Gastroesophageal sphincter (tissue), 4 donors: ENCODE data around the gene SLC15A3. TPM values are rescaled to one million over a fixed set of nuclear protein-coding genes. Genes with fewer than 3 reads are reported as not detected.

Source experiments
- ATAC-seq: fragments of 150-250 bp; one replicate; pipeline ENCODE4 v1.9.1; 2016; ENCODE audit warnings: mild to moderate bottlenecking, moderate library complexity
- H3K27ac ChIP-seq, 4 donors: fragments of 200-600 bp; sonication (generic) in 3 of 4; 1 replicate in 3 of 4; 2 replicates in 1 of 4; pipeline ENCODE4 v1.5.1; 2016 to 2019
- H3K27me3 ChIP-seq: fragments of 200-600 bp; sonication (generic); one replicate; pipeline ENCODE4 v1.5.1; 2019
- H3K36me3 ChIP-seq, 2 donors: fragments of 200-600 bp; sonication (generic); one replicate each; pipeline ENCODE4 v1.5.1; 2019; ENCODE audit warnings: control low read depth in 1 of 2
- H3K4me1 ChIP-seq, 3 donors: fragments of 200-600 bp; sonication (generic); 1 replicate in 2 of 3; 2 replicates in 1 of 3; pipeline ENCODE4 v1.5.1; 2016 to 2019; ENCODE audit warnings: control low read depth in 2 of 3
- H3K4me3 ChIP-seq, 2 donors: fragments of 200-600 bp; sonication (generic); one replicate each; pipeline ENCODE4 v1.5.1; 2019; ENCODE audit warnings: mild to moderate bottlenecking in 1 of 2, moderate library complexity in 1 of 2
- H3K9me3 ChIP-seq, 3 donors: fragments of 200-600 bp; sonication (generic); one replicate each; pipeline ENCODE4 v1.5.1; 2017 to 2019; ENCODE audit warnings: control low read depth in 2 of 3
- CTCF ChIP-seq, 4 experiments: fragments of 200-600 bp in 2 of 4; fragments of 450-650 bp in 2 of 4; sonication (generic) in 1 of 4; IDR thresholded peaks; one replicate each; pipeline ENCODE4 v1.5.1; 2017 to 2019; ENCODE audit warnings: antibody characterized with exemption in 4 of 4, mild to moderate bottlenecking in 2 of 4, moderate library complexity in 2 of 4
- EP300 ChIP-seq: sonication (generic); formaldehyde crosslinking; IDR thresholded peaks from one replicate; pipeline ENCODE4 v1.6.1; 2017; ENCODE audit warnings: antibody characterized with exemption, mild to moderate bottlenecking
- POLR2A ChIP-seq, 2 donors: fragments of 450-650 bp; IDR thresholded peaks; one replicate each; pipeline ENCODE4 v1.6.1; 2017; ENCODE audit warnings: antibody characterized with exemption in 2 of 2, mild to moderate bottlenecking in 2 of 2, moderate library complexity in 1 of 2
- POLR2AphosphoS5 ChIP-seq: sonication (generic); formaldehyde crosslinking; IDR thresholded peaks from one replicate; pipeline ENCODE4 v1.6.1; 2017; ENCODE audit warnings: antibody characterized with exemption
- WGBS, 2 donors: methylation state at CpG; one replicate each; pipeline ENCODE4 v1.1.5; 2018; ENCODE audit warnings: low coverage in 1 of 2; 5-methylcytosine and 5-hydroxymethylcytosine counted together
- total RNA-seq, 4 donors: library from RNA; depleted of rRNA; stranded (reverse); fragments of >200 nt; gene quantifications; one replicate each; pipeline ENCODE4 v1.1.0, GENCODE V29; 2016

SLC15A3 gene
- total RNA-seq, 4 donors from 2014 or later: 16.7 to 48.4 (median 19.5) TPM

DNA sequence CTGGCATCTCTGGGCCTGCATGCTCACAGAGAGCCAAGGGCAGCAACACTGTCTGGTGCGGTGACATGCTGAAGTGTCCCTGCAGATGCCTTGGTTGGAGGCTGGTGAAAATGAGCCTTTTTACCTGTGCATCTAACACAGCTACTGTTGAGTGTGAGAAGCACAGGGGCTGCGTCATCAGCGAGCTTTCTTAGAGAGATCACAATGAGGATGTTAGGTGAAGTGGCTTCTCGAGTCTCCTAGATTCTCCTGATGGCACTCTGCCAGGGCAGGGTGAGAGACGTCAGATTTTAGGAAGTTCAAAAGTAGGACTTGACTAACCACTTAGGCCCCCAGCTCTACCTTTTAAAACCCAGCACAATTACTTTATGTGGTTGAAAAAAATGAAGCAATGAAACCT, 3.6 kb upstream of the SLC15A3 start:
- Histone ChIP-seq H3K4me3 (no peak overlapping the region), H3K27ac (no peak overlapping the region), H3K9me3 (no peaks in the 10 kb centered on the region), H3K36me3 (no peaks in the 10 kb centered on the region), H3K4me1 (peaks cover 0 to 25% (median 4%) of the 10 kb centered on the region in 3 donors), H3K27me3 (no peaks in the 10 kb centered on the region)
- WGBS, 2 donors: 49% methylated on average over 5 of the region's 5 CpGs; no CpG with 5 or more reads in 1 of the 2 donors
- TF ChIP-seq CTCF (IDR thresholded peaks at IDR 0.05) (no peak), EP300 (no peak), POLR2AphosphoS5 (no peak), POLR2A (IDR thresholded peaks at IDR 0.05) (no peak)
- no peak for ATAC-seq

- Histone ChIP-seq H3K4me3 (no peak overlapping the region), H3K9me3 (no peaks in the 10 kb centered on the region), H3K36me3 (no peaks in the 10 kb centered on the region), H3K4me1 (peaks cover 0 to 36% (median 12%) of the 10 kb centered on the region in 3 donors), H3K27me3 (no peaks in the 10 kb centered on the region), H3K27ac (no peak overlapping the region)
- no peak for ATAC-seq
- TF ChIP-seq POLR2A (IDR thresholded peaks at IDR 0.05) (no peak), POLR2AphosphoS5 (no peak), CTCF (IDR thresholded peaks at IDR 0.05) (no peak), EP300 (no peak)
- 83% methylated on average over 3 of the region's 5 CpGs; no CpG with 5 or more reads in 1 of the 2 donors for WGBS, 2 donors
Measured at GRCh38 chr11:60954421-60954820, 2.4 kb upstream of the SLC15A3 start.

DNA sequence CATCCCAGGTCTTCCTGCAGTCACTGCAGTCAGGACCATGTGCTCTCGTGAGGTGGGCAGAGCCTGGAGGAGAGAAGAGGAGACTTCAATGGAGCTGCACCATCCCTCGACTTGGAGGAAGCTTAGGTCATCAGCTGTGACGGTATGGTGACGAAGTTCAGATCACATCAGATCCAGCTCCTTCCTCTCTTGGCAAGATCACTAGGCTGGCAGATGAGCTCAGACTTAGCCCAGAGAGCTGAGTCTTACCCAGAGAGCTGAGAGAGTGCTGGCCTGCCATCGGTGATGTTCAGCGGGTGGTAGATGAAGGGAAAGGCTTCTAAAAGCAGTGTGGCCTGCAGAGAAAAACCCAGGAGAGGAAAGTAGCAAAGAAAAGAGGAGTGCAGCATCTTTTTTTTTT, 1.8 kb upstream of the SLC15A3 start:
- Histone ChIP-seq H3K4me1 (peaks cover 0 to 42% (median 12%) of the 10 kb centered on the region in 3 donors), H3K27ac (peak overlapping the region in 1 of 4 donors; percentile 88), H3K27me3 (no peaks in the 10 kb centered on the region), H3K4me3 (no peak overlapping the region), H3K9me3 (no peaks in the 10 kb centered on the region), H3K36me3 (no peaks in the 10 kb centered on the region)
- TF ChIP-seq POLR2A (IDR thresholded peaks at IDR 0.05) (no peak), EP300 (no peak), CTCF (IDR thresholded peaks at IDR 0.05) (no peak), POLR2AphosphoS5 (no peak)
- 72 to 84% methylated on average over 2 to 4 of the region's 6 CpGs for WGBS, 2 donors
- ATAC-seq: no peak

DNA sequence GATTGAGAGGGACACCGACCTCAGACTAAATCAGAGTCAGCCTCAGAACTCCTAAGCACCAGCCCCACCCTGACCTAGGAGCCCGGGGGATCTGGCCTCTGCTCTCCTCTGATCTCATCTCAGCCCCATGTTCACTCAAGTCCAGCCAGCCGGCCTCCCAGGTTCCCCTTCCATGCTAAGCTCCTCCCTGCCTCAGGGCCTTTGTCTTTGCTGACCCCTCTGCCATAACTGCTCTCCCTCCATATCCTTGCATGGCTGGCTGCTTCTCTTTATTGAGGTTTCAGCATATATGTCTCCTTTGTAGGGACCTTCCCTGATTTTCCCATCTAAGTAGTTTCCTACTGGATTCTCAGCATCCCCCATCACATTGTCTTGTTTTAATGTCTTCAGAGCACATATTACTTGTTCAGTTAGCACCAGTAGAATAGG, 780 bp upstream of the SLC15A3 start:
- no peaks in the 10 kb centered on the region for H3K9me3 ChIP-seq
- peak overlapping the region; percentile 77 to 88 (median 82) for H3K27ac ChIP-seq
- no peak for TF ChIP-seq POLR2A (IDR thresholded peaks at IDR 0.05)
- no peak for TF ChIP-seq CTCF (IDR thresholded peaks at IDR 0.05)
- TF ChIP-seq EP300: no peak
- TF ChIP-seq POLR2AphosphoS5: no peak
- H3K4me3 ChIP-seq: peak overlapping the region; percentile 53 to 68
- no peaks in the 10 kb centered on the region for H3K27me3 ChIP-seq
- no peaks in the 10 kb centered on the region for H3K36me3 ChIP-seq
- peak; percentile 25 for ATAC-seq
- peaks cover 0 to 53% (median 12%) of the 10 kb centered on the region in 3 donors for H3K4me1 ChIP-seq
- 29 to 47% methylated on average over 2 to 3 of the region's 3 CpGs for WGBS, 2 donors

DNA sequence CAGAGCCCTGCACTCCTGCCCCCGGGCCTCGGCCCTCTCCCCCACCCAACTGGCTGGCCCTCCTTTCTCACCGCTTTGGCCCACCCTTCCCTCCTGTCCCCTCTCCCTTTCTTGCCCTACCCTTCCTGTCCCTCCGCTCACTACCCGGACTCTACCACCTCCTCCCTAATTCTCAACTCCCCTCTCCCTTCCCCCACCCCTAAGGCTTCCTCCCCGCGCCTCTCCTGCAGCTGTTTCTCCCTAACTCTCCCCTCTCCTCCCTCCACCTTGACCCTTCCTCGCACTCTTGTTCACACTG, 421 bp downstream of the SLC15A3 start:
- TF ChIP-seq POLR2A (IDR thresholded peaks at IDR 0.05) (no peak), CTCF (IDR thresholded peaks at IDR 0.05) (no peak), POLR2AphosphoS5 (no peak), EP300 (no peak)
- Histone ChIP-seq H3K9me3 (no peaks in the 10 kb centered on the region), H3K4me3 (peak overlapping the region; percentile 53 to 68), H3K27ac (peak overlapping the region; percentile 77 to 88 (median 82)), H3K36me3 (peaks cover 0 to 3% of the 10 kb centered on the region in 2 donors), H3K4me1 (peaks cover 0 to 57% (median 12%) of the 10 kb centered on the region in 3 donors), H3K27me3 (no peaks in the 10 kb centered on the region)
- ATAC-seq: peak; percentile 13
- whole genome bisulfite sequencing, 2 donors: 18 to 34% methylated on average over 2 to 7 of the region's 8 CpGs
